MG63 (cell line): ENCODE measurements around the gene FBN3. TPM values are rescaled to one million over a fixed set of nuclear protein-coding genes. Genes with fewer than 3 reads are reported as not detected.

Source experiments
- DNase-seq: peaks from one replicate; pipeline ENCODE4 v3.0.0-alpha.2; 2020
- H3K27me3 ChIP-seq: fragments of 250-450 bp; sonication (Bioruptor Pico); 2 replicates; pipeline ENCODE4 v1.5.1; 2020; ENCODE audit warnings: mild to moderate bottlenecking, moderate library complexity
- H3K36me3 ChIP-seq: fragments of 250-450 bp; sonication (Bioruptor Pico); 2 replicates; pipeline ENCODE4 v1.5.1; 2020; ENCODE audit warnings: mild to moderate bottlenecking, moderate library complexity
- H3K4me3 ChIP-seq: fragments of 250-450 bp; sonication (Bioruptor Pico); 2 replicates; pipeline ENCODE4 v1.5.1; 2020; ENCODE audit warnings: mild to moderate bottlenecking, moderate library complexity
- H3K9me3 ChIP-seq: fragments of 250-450 bp; sonication (Bioruptor Pico); 2 replicates; pipeline ENCODE4 v1.5.1; 2020; ENCODE audit warnings: mild to moderate bottlenecking, moderate library complexity
- total RNA-seq: library from RNA; depleted of rRNA; stranded (reverse); fragments of >200 nt; shearing (Covaris generic); gene quantifications from 2 replicates; pipeline ENCODE4 v1.2.3, GENCODE V29; 2014; ENCODE audit warnings: low replicate concordance

FBN3 gene
- total RNA-seq, 1 experiment from 2014 or later, result not detected

DNA sequence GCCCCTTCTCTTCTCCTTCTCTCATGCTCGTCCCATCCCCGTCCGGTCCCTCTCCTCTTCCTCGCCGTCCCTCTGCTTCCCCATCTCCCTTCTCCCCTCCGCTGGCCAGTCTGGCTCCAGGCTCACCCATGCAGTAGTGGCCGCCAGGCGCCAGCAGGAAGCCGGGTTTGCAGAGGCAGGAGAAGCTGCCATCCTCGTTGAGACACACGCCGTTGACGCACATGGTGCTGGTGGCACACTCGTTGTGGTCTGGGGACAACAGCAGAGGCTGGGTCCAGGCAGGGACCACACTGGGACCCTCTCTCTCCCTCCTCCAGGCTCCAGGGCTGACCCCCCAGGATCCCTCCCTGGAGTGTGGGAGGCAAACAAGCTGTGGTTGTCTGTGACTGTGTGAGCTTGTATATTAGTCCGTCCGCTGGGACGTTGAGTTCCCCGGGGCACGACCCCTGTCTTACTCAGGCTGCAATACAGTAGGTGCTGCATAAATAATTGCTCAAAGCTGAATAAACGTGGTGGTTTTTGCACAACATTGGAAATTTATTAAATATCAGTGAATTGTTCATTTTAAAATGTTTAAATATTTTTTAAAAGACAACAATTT, 16.4 kb downstream of the FBN3 start:
- H3K4me3 ChIP-seq, result no peak overlapping the region
- 0 out of 2 replicates have a peak, but pooled peaks cover 2% of the 10 kb centered on the region for H3K9me3 ChIP-seq
- H3K27me3 ChIP-seq, result peaks cover 67% of the 10 kb centered on the region
- DNase-seq, result no peak
- H3K36me3 ChIP-seq, result no peaks in the 10 kb centered on the region

- H3K27me3 ChIP-seq, result peaks cover 79% of the 10 kb centered on the region
- no peak overlapping the region for H3K4me3 ChIP-seq
- H3K36me3 ChIP-seq, result no peaks in the 10 kb centered on the region
- no peak for DNase-seq
- 0 out of 2 replicates have a peak, but pooled peaks cover 2% of the 10 kb centered on the region for H3K9me3 ChIP-seq
Observed at GRCh38 chr19:8131517-8131916, 17.9 kb downstream of the FBN3 start.

- Histone ChIP-seq H3K9me3 (no peaks in the 10 kb centered on the region), H3K4me3 (no peak overlapping the region), H3K36me3 (no peaks in the 10 kb centered on the region), H3K27me3 (peaks cover 91% of the 10 kb centered on the region)
- no peak for DNase-seq
Observed at GRCh38 chr19:8129061-8129618, 20.3 kb downstream of the FBN3 start.

- H3K4me3 ChIP-seq, result no peak overlapping the region
- H3K9me3 ChIP-seq, result no peaks in the 10 kb centered on the region
- H3K27me3 ChIP-seq, result peaks cover 91% of the 10 kb centered on the region
- H3K36me3 ChIP-seq, result no peaks in the 10 kb centered on the region
- no peak for DNase-seq
Observed at GRCh38 chr19:8128551-8128950, 20.8 kb downstream of the FBN3 start.

GRCh38 chr19:8127311-8127710, 22.1 kb downstream of the FBN3 start:
- Histone ChIP-seq H3K27me3 (peaks cover 81% of the 10 kb centered on the region), H3K9me3 (no peaks in the 10 kb centered on the region), H3K36me3 (no peaks in the 10 kb centered on the region), H3K4me3 (no peak overlapping the region)
- no peak for DNase-seq

DNA sequence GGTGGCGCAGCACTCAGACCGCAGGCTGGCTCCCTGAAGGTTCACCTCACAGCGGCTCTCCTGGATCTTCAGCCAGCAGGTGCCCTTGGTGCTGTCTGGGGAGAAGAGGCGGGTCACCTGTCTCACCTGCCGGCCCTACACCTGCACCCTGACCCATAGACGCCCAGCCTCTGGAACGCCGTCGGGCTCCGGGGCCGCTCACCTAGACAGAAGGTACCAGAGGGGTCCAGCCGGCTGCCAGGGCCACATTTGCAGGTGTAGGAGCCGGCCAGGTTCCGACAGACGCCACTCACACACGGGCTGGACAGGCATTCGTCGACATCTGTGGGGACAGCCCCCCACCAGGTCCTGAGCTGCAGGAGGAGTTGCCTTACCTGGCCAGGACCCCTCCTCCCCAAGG, 22.9 kb downstream of the FBN3 start:
- H3K27me3 ChIP-seq, result peaks cover 73% of the 10 kb centered on the region
- no peak overlapping the region for H3K4me3 ChIP-seq
- no peak for DNase-seq
- H3K9me3 ChIP-seq, result no peaks in the 10 kb centered on the region
- H3K36me3 ChIP-seq, result no peaks in the 10 kb centered on the region

DNA sequence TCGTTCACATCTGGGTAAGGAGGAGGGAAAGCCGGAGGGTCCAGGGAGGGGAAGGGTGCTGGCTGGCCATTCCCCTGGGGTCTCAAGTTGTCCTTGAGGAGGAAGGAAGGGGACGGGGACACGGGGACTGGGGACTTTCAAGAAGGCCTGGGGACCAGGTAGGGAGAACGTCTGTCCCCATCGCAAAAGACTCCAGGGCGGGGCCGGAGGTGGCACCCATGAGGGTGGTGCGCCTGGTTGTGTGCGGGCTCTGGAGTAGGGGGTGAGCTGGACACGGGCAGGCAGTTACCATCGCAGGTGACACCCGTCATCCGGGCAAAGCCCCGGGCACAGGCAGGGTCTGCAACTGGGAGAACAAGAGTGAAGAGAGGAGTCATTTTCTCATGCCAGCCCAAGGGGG, 23.4 kb downstream of the FBN3 start:
- DNase-seq, result no peak
- Histone ChIP-seq H3K4me3 (no peak overlapping the region), H3K36me3 (no peaks in the 10 kb centered on the region), H3K27me3 (peaks cover 68% of the 10 kb centered on the region), H3K9me3 (no peaks in the 10 kb centered on the region)

GRCh38 chr19:8123683-8124082, 25.7 kb downstream of the FBN3 start:
- no peak overlapping the region for H3K4me3 ChIP-seq
- H3K27me3 ChIP-seq, result peaks cover 51% of the 10 kb centered on the region
- H3K9me3 ChIP-seq, result no peaks in the 10 kb centered on the region
- no peaks in the 10 kb centered on the region for H3K36me3 ChIP-seq
- no peak for DNase-seq

DNA sequence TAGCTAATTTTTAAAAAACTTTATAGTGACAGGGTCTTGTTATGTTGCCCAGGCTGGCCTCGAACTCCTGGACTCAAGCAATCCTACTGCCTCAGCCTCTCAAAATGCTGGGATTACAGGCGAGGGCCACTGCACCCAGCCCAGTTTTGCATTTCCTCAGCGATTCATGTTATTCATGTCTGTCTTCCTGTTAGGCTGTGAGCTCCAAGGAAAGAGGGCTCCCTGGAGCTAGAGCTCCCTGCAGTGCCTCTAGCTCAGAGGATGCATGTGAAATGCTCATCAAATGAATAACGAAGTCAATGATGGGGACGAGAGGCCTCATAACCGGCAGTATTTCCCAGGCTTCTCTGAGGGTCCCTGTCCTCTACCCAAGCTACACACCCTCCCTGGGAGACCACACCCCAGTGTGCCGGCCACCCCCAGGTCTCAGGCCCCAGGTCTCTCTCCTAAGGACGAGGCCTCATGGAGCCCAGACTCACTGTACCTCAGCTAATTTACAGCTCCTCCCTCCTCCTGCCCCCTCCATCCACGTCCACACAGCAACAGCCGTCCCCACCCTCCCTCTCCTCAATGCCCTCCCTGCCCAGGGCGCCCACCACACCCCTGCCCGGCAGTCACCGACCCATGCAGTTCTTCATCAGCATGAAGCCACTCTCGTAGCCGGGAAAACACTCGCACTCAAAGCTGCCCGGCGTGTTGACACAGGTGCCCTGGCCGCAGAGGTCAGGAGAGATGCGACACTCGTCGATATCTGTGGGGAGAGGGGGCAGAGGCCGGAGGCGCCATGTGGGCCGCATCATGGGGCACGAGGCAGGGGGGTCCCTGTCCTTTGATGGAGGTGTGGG, 28.5 kb downstream of the FBN3 start:
- no peak for DNase-seq

GRCh38 chr19:8117991-8118390, 31.4 kb downstream of the FBN3 start:
- no peak overlapping the region for H3K4me3 ChIP-seq
- H3K36me3 ChIP-seq, result no peaks in the 10 kb centered on the region
- peaks cover 45% of the 10 kb centered on the region for H3K27me3 ChIP-seq
- no peaks in the 10 kb centered on the region for H3K9me3 ChIP-seq
- no peak for DNase-seq

More for the DNA sequence above, 28.5 kb downstream of the FBN3 start:
- Histone ChIP-seq H3K4me3 (no peak overlapping the region), H3K27me3 (peaks cover 41% of the 10 kb centered on the region), H3K9me3 (no peaks in the 10 kb centered on the region), H3K36me3 (no peaks in the 10 kb centered on the region)

- DNase-seq, result no peak
- Histone ChIP-seq H3K36me3 (no peaks in the 10 kb centered on the region), H3K4me3 (no peak overlapping the region), H3K27me3 (peaks cover 50% of the 10 kb centered on the region), H3K9me3 (no peaks in the 10 kb centered on the region)
Observed at GRCh38 chr19:8116437-8117293, 32.7 kb downstream of the FBN3 start.

GRCh38 chr19:8115805-8116396, 33.5 kb downstream of the FBN3 start:
- no peak for DNase-seq
- no peaks in the 10 kb centered on the region for H3K36me3 ChIP-seq
- no peaks in the 10 kb centered on the region for H3K9me3 ChIP-seq
- H3K4me3 ChIP-seq, result no peak overlapping the region
- H3K27me3 ChIP-seq, result peaks cover 50% of the 10 kb centered on the region

DNA sequence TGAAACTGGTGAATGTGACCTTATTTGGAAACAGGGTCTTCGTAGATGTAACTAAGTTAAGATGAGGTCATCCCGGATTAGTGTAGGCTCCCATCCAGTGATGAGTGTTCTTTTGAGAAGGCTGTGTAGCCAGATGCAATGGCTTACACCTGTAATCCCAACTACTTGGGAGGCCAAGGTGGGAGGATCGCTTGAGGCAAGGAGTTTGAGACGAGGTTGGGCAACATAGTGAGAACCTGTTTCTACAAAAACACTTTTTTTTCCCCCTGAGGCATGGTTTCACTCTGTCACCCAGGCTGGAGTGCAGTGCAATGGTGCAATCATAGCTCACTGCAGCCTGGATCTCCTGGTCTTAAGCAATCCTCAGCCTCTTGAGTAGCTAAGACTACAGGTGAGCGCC, 36.4 kb downstream of the FBN3 start:
- no peak overlapping the region for H3K4me3 ChIP-seq
- no peaks in the 10 kb centered on the region for H3K9me3 ChIP-seq
- DNase-seq, result no peak
- peaks cover 62% of the 10 kb centered on the region for H3K27me3 ChIP-seq
- no peaks in the 10 kb centered on the region for H3K36me3 ChIP-seq

- no peaks in the 10 kb centered on the region for H3K36me3 ChIP-seq
- H3K4me3 ChIP-seq, result no peak overlapping the region
- no peaks in the 10 kb centered on the region for H3K9me3 ChIP-seq
- DNase-seq, result no peak
- H3K27me3 ChIP-seq, result peaks cover 69% of the 10 kb centered on the region
Observed at GRCh38 chr19:8111376-8111775, 38.0 kb downstream of the FBN3 start.

GRCh38 chr19:8110931-8111330, 38.5 kb downstream of the FBN3 start:
- no peak for DNase-seq
- no peaks in the 10 kb centered on the region for H3K9me3 ChIP-seq
- no peak overlapping the region for H3K4me3 ChIP-seq
- H3K36me3 ChIP-seq, result no peaks in the 10 kb centered on the region
- H3K27me3 ChIP-seq, result peaks cover 70% of the 10 kb centered on the region

DNA sequence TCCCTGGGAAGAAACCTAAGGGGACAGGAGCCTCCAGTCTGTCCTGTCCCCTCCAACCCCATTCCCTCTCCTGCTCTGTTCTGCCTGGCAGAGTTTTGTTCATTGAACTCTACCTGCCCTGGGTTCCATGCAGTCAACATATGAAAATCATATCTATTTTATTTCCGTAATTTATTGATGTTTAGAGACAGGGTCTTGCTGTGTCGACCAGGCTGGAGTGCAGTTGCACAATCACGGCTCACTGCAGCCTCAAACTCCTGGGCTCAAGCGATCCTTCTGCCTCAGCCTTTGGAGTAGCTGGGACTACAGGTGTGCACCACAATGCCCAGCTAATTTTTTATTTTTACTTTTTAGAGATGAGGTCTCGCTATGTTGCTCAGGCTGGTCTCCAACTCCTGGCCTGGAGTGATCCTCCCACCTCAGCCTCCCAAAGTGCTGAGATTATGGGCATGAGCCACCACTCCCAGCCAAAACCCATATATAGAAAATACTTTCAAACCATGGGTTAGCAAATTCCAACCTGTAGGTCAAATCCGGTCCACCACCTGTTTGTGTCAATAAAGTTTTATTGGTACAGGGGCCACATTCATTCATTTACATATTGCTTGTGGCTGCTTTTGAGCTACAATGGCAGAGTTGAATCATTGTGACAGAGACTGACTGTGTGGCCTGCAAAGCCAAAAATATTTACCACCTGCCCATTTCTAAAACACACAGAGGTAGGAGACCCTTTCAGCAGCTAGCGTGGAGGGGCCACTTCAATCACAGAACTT, 39.3 kb downstream of the FBN3 start:
- Histone ChIP-seq H3K4me3 (no peak overlapping the region), H3K27me3 (peaks cover 68% of the 10 kb centered on the region), H3K9me3 (no peaks in the 10 kb centered on the region), H3K36me3 (no peaks in the 10 kb centered on the region)
- DNase-seq, result no peak
